ENCODE results near the gene ADIPOR2. TPM values are rescaled to one million over a fixed set of nuclear protein-coding genes. Genes with fewer than 3 reads are reported as not detected.
A peak's percentile ranks its signal among the peaks of the same experiment; 100 is the strongest.

ADIPOR2 gene
- total and polyA plus RNA-seq, 10 of the 15 experiments (the other 5 are each of a cell fraction or from before 2014, with no cell fraction given), result 8.6 to 65.0 (median 38.0) TPM

DNA sequence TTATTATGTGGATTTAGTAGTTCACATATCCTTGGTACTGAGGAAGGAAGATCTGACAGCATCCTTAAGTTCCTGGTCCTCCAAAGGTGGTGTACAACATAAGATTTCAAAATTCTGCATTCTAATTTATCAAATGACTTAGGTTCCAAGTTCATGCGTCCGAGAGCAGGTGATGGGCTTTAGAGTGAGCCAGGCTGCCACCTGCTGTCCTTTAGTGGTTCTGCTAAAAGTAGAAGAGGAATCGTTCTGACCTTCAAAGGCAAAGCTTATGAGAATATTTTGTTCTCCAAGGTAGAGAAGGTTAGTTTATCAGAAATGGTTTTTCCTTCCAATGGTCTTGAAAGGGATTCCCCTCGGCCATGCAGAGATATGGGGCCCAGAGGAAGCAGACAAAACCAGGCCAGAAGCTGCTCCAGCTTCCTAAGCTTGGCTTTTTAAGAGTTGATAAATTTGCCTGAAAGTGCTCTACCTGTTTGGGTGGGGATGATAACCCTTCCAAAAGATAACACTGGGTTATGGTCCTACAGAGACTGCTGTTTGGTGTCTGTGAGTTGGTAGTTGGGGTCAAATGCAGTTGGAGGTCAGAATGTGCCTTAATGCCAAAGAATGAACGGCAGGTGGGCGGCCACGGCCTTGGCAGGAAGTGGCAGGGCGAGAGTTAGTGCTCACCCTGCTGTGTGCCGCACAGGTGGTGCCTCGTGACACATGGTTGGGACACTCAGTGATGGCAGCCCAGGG is 100.4 kb downstream of the ADIPOR2 start (continued):
- TF ChIP-seq ZNF687 (IDR thresholded peaks at IDR 0.05) (no peak), YY1 (IDR thresholded peaks at IDR 0.05; ENCODE audit: low read depth, low read length) (peak; percentile 44; the same call in 1 of the 2 replicates), POLR2A (IDR thresholded peaks at IDR 0.05; ENCODE audit: low read depth, low read length) (no peak; the same call in 1 of the 2 replicates), CTCF (IDR thresholded peaks at IDR 0.05 in 2 of 3, conservative IDR thresholded peaks at IDR 0.05 in 1 of 3; ENCODE audit: control insufficient read depth in 2 of 3, extremely low read depth in 1 of 3, insufficient read depth in 1 of 3, low read depth in 3 of 3, low read length in 3 of 3) (peak; percentile 77 to 81 (median 78)), CREM (IDR thresholded peaks at IDR 0.05; ENCODE audit: low read depth) (no peak), TCF12 (IDR thresholded peaks at IDR 0.05; ENCODE audit: low read depth, low read length) (no peak), KAT2A (conservative IDR thresholded peaks at IDR 0.05; ENCODE audit: control insufficient read depth, low read depth, low read length) (no peak), ETV6 (conservative IDR thresholded peaks at IDR 0.05 in 1 of 2, IDR thresholded peaks at IDR 0.05 in 1 of 2; ENCODE audit: borderline replicate concordance in 1 of 2, low read depth in 1 of 2) (no peak)
- TF ChIP-seq, protein P1, sequence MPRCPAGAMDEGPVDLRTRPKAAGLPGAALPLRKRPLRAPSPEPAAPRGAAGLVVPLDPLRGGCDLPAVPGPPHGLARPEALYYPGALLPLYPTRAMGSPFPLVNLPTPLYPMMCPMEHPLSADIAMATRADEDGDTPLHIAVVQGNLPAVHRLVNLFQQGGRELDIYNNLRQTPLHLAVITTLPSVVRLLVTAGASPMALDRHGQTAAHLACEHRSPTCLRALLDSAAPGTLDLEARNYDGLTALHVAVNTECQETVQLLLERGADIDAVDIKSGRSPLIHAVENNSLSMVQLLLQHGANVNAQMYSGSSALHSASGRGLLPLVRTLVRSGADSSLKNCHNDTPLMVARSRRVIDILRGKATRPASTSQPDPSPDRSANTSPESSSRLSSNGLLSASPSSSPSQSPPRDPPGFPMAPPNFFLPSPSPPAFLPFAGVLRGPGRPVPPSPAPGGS (IDR thresholded peaks at IDR 0.05; ENCODE audit: borderline replicate concordance, insufficient read depth, low read depth, low read length, poor library complexity, severe bottlenecking), result no peak
- TF ChIP-seq, protein P2, sequence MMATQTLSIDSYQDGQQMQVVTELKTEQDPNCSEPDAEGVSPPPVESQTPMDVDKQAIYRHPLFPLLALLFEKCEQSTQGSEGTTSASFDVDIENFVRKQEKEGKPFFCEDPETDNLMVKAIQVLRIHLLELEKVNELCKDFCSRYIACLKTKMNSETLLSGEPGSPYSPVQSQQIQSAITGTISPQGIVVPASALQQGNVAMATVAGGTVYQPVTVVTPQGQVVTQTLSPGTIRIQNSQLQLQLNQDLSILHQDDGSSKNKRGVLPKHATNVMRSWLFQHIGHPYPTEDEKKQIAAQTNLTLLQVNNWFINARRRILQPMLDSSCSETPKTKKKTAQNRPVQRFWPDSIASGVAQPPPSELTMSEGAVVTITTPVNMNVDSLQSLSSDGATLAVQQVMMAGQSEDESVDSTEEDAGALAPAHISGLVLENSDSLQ (IDR thresholded peaks at IDR 0.05), result no peak

Data from GM12878 (cell line).